AG09309 (cell line): ENCODE data around the gene XKR7.

Source experiments
- DNase-seq: peaks from one replicate; pipeline ENCODE4 v3.0.0-alpha.2; 2010; ENCODE audit warnings: low read depth
- H3K4me3 ChIP-seq: 2 replicates; pipeline ENCODE4 v1.5.1; 2011; ENCODE audit warnings: mild to moderate bottlenecking, low read depth, low read length, moderate library complexity; ENCODE audit not compliant: control insufficient read depth
- TF ChIP-seq, protein P1 (sequence below): IDR thresholded peaks from 2 replicates; pipeline ENCODE4 v1.5.1; 2011; ENCODE audit warnings: mild to moderate bottlenecking, low read depth, low read length, inconsistent platforms; ENCODE audit not compliant: insufficient read depth, control insufficient read depth; ENCODE audit errors: missing control alignments

The XKR7 gene

DNA sequence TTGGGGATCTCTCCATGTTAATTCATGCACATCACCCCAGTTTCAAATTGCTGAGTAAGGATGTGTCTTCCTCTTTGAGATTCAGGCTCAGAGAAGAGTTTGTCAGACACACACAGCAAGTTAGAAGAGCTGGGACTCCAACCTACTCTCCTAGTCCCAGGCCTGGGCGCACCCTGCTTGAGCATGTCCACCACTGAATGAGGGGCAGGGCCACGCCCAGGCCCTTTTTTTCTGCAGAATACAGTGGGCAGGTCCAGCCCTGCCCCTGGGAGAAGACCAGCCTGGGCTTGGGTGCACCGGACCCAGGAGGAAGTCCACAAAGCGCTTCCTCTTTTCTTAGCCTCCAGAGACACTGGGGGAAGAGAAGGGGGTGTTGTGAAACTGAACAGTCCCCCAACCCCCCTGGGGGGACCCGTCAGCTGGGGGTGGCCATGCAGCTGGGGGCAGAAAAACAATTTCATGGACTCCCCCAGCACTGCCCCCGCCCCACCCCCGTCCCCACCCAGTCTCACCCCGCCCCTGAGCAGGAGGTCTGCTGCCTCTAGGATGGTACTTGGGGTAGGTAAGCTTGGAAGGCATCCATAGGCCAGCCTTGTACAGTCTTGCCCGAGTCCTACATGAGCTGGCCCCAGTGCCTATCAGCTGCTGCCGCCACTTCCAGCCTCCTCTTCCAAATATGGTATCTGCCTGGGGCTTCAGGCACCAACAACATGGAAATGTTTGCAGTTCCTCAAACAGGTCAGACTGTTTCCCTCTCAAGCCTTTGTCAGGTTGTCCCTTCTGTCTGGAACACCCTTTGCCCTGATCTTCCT lies 72.4 kb downstream of the XKR7 start:
- DNase-seq: no peak
- no peak overlapping the region for H3K4me3 ChIP-seq
- TF ChIP-seq, protein P1, sequence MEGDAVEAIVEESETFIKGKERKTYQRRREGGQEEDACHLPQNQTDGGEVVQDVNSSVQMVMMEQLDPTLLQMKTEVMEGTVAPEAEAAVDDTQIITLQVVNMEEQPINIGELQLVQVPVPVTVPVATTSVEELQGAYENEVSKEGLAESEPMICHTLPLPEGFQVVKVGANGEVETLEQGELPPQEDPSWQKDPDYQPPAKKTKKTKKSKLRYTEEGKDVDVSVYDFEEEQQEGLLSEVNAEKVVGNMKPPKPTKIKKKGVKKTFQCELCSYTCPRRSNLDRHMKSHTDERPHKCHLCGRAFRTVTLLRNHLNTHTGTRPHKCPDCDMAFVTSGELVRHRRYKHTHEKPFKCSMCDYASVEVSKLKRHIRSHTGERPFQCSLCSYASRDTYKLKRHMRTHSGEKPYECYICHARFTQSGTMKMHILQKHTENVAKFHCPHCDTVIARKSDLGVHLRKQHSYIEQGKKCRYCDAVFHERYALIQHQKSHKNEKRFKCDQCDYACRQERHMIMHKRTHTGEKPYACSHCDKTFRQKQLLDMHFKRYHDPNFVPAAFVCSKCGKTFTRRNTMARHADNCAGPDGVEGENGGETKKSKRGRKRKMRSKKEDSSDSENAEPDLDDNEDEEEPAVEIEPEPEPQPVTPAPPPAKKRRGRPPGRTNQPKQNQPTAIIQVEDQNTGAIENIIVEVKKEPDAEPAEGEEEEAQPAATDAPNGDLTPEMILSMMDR: no peak

DNA sequence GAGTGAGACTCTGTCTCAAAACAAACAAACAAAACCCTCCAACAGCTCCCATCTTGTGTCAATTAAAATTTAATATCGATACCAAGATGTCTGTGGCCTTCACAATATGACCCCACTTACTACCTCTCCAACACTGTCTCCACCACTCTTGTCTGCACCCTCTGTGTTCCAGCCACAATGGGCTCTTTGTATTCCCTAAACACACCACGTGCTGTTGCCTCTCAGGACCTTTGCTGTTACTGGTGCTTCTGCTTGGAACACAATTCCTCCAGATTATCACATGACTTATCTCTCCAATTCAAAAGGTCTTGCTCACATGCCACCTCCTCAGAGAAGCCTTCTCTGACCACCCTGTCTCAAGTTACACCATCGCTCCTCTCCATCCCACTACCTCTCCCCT lies 78.0 kb downstream of the XKR7 start:
- TF ChIP-seq, protein P1: no peak
- DNase-seq: no peak
- no peak overlapping the region for H3K4me3 ChIP-seq

DNA sequence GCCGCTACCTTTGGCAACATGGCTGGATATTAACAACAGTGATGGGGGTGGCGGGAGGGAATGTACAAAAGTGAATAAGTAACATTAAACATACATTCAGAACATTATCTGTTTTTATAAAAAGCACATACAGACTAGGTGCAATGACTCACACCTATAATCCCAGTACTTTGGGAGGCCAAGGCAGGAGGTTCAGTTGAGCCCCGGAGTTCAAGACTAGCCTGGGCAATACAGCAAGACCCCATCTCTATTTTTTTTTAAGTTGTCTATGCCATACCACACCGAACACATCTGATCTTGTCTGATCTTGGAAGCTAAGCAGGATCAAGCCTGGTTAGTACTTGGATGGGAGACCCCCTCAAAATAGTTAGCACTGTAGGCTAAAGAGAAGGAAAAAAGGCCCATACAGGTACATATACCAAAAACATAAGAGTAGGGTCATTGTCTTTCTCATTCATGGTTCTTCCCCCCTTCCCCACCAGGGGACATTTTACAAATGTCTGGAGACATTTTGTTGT lies 82.4 kb downstream of the XKR7 start:
- TF ChIP-seq, protein P1: no peak
- H3K4me3 ChIP-seq: no peak overlapping the region
- no peak for DNase-seq

DNA sequence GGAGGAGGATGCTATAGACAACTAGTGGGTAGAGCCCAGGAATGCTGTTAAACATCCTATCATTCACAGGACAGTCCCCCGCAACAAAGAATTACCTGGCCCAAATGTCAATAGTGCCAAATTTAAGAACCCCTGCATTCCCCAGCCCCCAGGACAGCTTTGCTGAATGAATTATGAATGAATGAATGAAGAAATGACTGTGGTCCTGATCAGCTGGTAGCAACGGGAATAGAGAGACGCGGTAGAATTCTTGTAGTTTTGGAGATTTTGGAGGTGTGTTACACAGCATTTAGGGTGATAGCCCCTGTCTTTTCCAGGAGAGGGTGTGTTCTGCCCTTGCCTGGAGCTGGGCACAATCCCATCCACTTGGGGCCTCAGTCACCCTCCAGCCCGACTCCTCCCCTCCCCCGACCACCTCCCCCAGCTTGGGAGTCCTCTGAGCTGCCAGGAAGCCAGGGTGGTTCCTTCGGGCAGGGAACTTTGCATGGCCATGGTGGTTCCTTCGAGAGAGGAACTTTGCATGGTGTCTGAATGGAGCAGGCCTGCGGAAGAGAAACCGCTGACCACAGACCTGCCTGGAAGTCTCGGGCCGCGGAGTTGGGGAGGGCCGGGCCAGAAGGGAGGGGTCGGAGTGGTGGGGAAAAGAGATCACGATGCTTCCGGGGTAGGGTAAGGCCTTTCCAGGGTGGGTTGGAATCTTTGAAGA lies 83.1 kb downstream of the XKR7 start:
- TF ChIP-seq, protein P1: no peak
- no peak for DNase-seq
- H3K4me3 ChIP-seq: no peak overlapping the region

DNA sequence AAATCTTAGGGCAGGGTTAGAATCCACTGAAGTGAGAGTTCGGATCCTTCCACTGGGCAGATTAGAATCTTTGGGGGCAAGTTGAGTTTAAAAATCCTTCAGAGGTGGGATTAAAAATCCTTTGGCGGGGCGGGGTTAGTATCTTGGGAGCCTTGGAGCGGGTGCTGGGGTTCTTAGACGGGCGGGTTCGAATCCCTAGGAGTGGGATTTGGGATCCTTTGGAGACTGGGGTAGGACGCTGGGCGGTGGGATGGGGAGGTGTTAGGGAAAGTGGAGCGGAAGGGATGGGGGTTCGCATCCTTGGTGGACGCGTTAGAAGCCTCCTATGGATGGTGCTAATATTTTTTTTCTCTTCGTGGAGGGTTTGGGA lies 83.8 kb downstream of the XKR7 start:
- no peak overlapping the region for H3K4me3 ChIP-seq
- TF ChIP-seq, protein P1: no peak
- DNase-seq: no peak

DNA sequence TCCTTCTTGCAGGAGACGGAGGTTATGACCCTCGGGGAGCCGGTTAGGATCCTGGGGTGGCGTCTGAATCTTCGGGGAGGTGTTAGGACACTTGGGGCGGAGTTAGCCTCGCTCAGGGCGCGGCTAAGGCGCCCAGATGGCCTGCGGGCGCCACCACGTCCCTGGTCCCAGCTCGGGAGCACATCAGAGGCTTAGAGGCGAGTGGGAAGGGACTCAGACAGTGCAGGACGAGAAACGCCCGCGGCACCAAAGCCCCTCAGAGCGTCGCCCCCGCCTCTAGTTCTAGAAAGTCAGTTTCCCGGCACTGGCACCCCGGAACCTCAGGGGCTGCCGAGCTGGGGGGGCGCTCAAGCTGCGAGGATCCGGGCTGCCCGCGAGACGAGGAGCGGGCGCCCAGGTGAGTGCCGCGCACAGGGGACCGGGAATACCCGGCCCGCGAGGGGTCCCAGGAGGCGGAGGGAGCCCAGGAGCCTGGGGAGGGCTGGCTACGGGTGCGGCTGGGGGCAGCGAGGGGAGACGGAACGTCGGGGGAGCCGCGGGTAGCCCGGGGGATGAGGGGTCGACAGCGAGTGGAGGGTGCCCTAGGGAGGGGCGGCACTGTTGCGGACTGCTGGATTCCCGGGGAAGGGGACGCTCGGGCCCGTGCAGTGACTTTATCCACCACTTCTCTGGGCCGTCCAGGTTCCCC lies 84.3 kb downstream of the XKR7 start, which contains the start of gene HCK:
Gene HCK, plus strand, starts transcription at position 153 of the 688 bp plus-strand sequence.
- no peak within 1 kb of the TSS for H3K4me3 ChIP-seq
- DNase-seq: no peak
- TF ChIP-seq, protein P1: no peak
